ENCODE data around the gene MTF1. TPM values are rescaled to one million over a fixed set of nuclear protein-coding genes. Genes with fewer than 3 reads are reported as not detected.
"Not testable (repeated sequence)": the region's sequence is repeated elsewhere in the genome, so short reads cannot be mapped to it uniquely, and the experiment has no call there.

Gene MTF1
- total RNA-seq: 4.7 TPM

DNA sequence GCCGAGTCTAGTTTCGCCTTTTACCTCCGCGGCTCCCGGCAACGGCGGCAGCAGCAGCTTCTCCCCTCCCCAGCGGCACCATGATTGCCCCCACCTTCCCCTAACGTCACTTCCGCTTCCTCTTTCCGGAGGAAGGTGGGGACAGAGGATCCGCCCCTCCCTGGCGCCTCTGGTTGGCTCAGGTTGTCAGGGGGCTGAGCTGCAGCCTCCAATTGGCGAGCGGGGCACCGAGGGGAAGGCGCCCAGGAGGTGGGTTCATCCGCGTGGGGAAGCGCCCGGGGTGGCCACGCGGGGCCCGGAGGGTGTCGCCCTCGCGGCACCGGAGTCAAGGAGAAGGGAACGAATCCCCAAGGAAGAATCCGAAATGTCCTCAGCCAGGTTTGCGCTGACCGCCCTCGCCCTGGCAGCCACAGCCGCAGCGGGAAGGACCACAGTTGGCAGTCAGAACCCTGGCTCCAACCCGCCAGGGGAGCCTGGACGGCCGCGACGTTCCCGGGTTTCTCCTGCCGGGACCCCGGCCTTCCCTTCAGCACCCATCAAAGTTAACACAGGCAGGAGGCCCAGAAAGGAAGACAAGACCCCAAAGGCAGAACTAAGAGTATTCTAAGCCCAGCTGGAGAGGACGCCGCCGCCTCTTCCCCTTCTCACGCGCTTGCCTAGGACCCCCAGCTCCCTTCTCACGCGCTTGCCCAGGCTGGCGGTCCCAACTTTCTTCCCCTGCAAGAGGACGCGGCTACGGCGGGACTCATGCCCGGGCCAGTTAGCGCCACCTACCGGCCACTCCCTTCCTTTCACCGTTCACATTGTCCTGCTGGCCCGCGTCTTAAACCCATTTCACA lies at the start of gene MTF1:
Gene MTF1 (minus strand): TSS at position 86 of the 839 bp plus-strand sequence. CDS start 1,934 bp downstream, outside the sequence.
- DNase-seq: peak; percentile 99

DNA sequence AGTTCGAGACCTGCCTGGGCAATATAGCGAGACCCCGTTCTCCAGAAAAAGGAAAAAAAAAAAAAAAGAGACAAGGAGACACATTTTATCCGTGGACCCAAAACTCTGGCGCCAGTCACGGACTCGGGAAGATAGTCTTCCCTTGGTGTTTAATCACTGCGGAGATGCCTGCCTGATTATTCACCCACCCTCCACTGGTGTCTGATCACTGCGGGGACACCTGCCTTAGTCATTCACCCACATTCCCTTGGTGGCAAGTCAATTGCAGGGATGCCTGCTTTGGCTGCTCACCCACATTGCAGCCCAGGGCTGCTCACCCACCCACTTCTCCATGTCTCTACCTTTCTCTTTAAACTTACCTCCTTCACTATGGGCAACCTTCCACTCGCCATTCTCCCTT lies 49.1 kb upstream of the MTF1 start:
- DNase-seq: not testable (repeated sequence)

- DNase-seq: not testable (repeated sequence)
These were observed 48.2 kb upstream of the MTF1 start for GRCh38 chr1:37907416-37908125.

GRCh38 chr1:37906591-37906990 lies 47.2 kb upstream of the MTF1 start:
- not testable (repeated sequence) for DNase-seq

DNA sequence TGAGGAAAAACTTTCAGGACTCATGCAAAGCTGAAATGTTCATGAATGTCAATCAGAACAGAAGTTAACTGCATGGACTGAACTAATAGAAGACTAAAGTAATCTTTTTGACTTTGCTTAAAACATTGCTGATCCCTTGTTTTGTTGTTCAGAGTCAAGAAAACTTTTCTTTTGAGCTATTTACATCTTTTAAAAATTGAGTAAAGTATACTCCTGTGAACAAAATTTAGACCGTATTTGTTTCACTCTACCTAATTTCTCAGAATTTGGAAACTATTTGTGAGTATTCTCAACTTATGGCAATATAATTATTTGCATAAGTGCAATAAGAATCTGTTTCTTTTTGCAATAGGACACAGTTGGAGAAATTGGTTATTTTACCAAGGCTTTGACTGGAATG lies 46.3 kb upstream of the MTF1 start:
- no peak for DNase-seq

- DNase-seq: not testable (repeated sequence)
These were observed 44.5 kb upstream of the MTF1 start for GRCh38 chr1:37903921-37904320.

DNA sequence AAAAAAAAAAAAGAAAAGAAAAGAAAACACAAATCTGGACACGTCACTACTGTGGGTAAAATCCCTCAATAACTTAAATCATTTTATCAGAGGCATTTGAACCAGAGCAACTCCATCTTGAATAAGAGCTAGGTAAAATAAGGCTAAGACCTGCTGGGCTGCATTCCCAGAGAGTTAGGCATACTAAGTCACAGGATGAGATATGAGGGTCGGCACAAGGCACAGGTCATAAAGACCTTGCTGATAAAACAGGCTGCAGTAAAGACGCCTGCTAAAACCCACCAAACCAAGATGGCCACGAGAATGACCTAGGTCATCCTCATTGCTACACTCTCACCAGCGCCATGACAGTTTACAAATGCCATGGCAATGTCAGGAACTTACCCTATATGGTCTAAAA lies 43.6 kb upstream of the MTF1 start:
- no peak for DNase-seq

- no peak for DNase-seq
These were observed 42.5 kb upstream of the MTF1 start for GRCh38 chr1:37901893-37902225.

GRCh38 chr1:37901191-37901892 lies 42.0 kb upstream of the MTF1 start:
- no peak for DNase-seq

- DNase-seq: not testable (repeated sequence)
These were observed 38.2 kb upstream of the MTF1 start for GRCh38 chr1:37897563-37897962.

GRCh38 chr1:37893673-37894072 lies 34.3 kb upstream of the MTF1 start:
- no peak for DNase-seq

- no peak for DNase-seq
These were observed 33.0 kb upstream of the MTF1 start for GRCh38 chr1:37892151-37893047.

GRCh38 chr1:37890378-37891014 lies 31.1 kb upstream of the MTF1 start:
- DNase-seq: no peak

- DNase-seq: no peak
These were observed 28.8 kb upstream of the MTF1 start for GRCh38 chr1:37888022-37888700.

DNA sequence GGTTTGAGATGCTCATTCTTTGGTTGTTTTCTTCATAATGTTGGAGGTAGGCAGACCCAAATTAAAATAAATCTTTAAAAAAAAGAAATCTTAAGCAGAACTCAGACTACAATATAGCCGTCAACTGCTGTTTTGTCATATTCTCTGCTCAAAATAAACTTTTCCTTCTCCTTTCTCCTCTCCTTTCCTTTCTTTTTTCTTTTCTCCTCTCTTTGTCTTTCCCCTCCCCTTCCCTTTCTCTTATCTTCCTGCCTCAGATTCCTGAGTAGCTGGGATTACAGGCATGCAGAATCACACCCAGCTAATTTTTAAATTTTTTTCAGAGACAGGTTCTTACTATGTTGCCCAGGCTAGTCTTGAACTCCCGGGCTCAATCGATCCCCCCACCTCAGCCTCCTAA lies 24.8 kb upstream of the MTF1 start:
- no peak for DNase-seq

- DNase-seq: no peak
These were observed 24.3 kb upstream of the MTF1 start for GRCh38 chr1:37883671-37884070.

- DNase-seq: no peak
These were observed 20.5 kb upstream of the MTF1 start for GRCh38 chr1:37879865-37880264.

DNA sequence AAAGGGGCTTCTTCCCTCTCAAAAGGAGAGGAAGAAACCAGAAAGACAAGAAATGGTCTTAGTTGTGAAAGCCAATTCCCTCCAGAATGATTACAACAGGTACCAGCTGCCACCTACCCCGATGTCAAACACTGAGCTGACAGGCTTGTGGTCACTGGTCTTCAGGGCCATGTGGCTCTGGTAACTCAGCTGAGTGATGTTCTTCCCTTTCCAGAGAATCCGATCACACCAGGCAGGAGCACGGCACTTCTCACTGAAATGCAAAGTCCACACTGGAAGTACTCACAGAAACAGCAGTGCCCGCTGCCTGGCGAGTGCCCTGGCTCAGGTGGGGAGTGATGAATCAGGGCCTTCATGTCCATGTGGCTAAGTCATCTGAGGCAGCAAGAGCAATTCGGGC lies 18.7 kb upstream of the MTF1 start:
- no peak for DNase-seq

GRCh38 chr1:37875833-37876232 lies 16.4 kb upstream of the MTF1 start:
- no peak for DNase-seq

- no peak for DNase-seq
These were observed 13.3 kb upstream of the MTF1 start for GRCh38 chr1:37872692-37873091.

- DNase-seq: no peak
These were observed 9.1 kb upstream of the MTF1 start for GRCh38 chr1:37868466-37868865.
